Astrocyte (in vitro differentiated cells and primary cell): ENCODE measurements around the gene ACTN2.

Experiments
- EZH2 ChIP-seq: IDR thresholded peaks from 2 replicates; pipeline ENCODE4 v1.6.1; 2012; ENCODE audit warnings: mild to moderate bottlenecking, low read length, inconsistent platforms; ENCODE audit not compliant: insufficient read depth
- TF ChIP-seq, protein P1 (sequence below): IDR thresholded peaks from 2 replicates; pipeline ENCODE4 v1.5.1; 2011; ENCODE audit warnings: low read depth, mild to moderate bottlenecking, inconsistent platforms, low read length, moderate library complexity; ENCODE audit not compliant: insufficient read depth

DNA sequence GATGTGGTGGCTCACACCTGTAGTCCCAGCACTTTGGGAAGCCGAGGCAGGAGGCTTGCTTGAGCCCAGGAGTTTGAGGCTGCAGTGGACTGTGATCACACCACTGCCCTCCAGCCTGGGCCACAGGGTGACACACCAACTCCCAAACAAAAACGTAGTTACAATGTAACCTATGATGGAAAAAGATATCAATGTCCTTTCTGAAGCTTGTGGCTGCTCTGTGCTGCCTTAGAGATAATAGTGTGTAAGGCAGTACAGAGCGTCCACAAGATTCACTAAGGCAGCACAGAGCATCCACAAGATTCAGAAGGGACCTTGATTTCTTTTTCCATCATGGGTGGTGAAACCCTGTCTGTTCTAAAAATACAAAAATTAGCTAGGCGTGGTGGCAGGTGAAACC is 42.5 kb downstream of the ACTN2 start:
- TF ChIP-seq, protein P1, sequence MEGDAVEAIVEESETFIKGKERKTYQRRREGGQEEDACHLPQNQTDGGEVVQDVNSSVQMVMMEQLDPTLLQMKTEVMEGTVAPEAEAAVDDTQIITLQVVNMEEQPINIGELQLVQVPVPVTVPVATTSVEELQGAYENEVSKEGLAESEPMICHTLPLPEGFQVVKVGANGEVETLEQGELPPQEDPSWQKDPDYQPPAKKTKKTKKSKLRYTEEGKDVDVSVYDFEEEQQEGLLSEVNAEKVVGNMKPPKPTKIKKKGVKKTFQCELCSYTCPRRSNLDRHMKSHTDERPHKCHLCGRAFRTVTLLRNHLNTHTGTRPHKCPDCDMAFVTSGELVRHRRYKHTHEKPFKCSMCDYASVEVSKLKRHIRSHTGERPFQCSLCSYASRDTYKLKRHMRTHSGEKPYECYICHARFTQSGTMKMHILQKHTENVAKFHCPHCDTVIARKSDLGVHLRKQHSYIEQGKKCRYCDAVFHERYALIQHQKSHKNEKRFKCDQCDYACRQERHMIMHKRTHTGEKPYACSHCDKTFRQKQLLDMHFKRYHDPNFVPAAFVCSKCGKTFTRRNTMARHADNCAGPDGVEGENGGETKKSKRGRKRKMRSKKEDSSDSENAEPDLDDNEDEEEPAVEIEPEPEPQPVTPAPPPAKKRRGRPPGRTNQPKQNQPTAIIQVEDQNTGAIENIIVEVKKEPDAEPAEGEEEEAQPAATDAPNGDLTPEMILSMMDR = no peak
- no peak for TF ChIP-seq EZH2
